ENCODE measurements around the gene LDLRAD4.

DNA sequence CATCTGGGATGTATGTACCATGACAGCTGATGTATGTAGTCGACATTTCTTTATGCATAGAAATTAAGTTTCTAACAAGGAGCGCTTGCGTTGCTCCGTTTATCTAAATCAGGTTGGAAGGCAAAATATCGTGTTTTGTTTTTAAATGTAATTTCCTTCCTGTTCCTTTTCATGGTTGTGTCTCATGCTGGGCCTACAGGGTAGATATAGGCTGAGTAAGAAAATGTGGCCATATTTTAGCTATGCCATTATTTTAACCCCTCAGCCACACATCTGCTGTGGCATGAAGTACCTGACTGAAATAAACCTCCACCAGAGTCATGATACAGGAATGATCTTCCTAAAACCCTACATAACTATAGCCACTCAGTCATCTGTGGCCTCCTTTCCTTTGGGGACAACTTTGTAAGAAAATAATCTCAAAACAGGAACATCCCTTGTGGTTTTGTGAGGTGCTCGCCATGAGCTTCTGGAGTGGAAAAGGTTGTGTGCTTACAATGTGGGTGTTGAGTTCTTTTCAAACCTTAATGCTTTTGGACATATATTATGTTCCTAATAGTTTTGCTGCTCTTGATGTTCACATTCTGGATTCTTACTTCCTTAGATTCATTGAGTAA is 293.5 kb downstream of the LDLRAD4 start:
- TF ChIP-seq EZH2phosphoT487 (IDR thresholded peaks at IDR 0.05; ENCODE audit: borderline replicate concordance, low read length) = no peak
- TF ChIP-seq, protein P1, sequence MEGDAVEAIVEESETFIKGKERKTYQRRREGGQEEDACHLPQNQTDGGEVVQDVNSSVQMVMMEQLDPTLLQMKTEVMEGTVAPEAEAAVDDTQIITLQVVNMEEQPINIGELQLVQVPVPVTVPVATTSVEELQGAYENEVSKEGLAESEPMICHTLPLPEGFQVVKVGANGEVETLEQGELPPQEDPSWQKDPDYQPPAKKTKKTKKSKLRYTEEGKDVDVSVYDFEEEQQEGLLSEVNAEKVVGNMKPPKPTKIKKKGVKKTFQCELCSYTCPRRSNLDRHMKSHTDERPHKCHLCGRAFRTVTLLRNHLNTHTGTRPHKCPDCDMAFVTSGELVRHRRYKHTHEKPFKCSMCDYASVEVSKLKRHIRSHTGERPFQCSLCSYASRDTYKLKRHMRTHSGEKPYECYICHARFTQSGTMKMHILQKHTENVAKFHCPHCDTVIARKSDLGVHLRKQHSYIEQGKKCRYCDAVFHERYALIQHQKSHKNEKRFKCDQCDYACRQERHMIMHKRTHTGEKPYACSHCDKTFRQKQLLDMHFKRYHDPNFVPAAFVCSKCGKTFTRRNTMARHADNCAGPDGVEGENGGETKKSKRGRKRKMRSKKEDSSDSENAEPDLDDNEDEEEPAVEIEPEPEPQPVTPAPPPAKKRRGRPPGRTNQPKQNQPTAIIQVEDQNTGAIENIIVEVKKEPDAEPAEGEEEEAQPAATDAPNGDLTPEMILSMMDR (conservative IDR thresholded peaks at IDR 0.05; ENCODE audit: low read depth, low read length) = no peak
